Smooth muscle cell (in vitro differentiated cells): ENCODE results near the gene ETV6. TPM values are rescaled to one million over a fixed set of nuclear protein-coding genes. Genes with fewer than 3 reads are reported as not detected.

ENCODE experiments used
- DNase-seq: peaks from one replicate; lab custom pipeline; 2025; ENCODE audit not compliant: unreplicated experiment; lab: John Stamatoyannopoulos, UW
- H2AFZ ChIP-seq: fragments of 200-600 bp; sonication (generic); 2 replicates; pipeline ENCODE4 v1.6.0; 2016; ENCODE audit warnings: antibody characterized with exemption, low read depth, mild to moderate bottlenecking
- H3F3A ChIP-seq: fragments of 200-600 bp; sonication (generic); 2 replicates; pipeline ENCODE4 v1.6.0; 2017; ENCODE audit warnings: antibody characterized with exemption, low read depth
- H3K27ac ChIP-seq: fragments of 200-600 bp; sonication (generic); 2 replicates; pipeline ENCODE4 v1.5.1; 2016; ENCODE audit warnings: low read depth, mild to moderate bottlenecking
- H3K27me3 ChIP-seq: fragments of 200-600 bp; sonication (generic); 2 replicates; pipeline ENCODE4 v1.6.1; 2016; ENCODE audit warnings: low read depth, mild to moderate bottlenecking
- H3K36me3 ChIP-seq: fragments of 200-600 bp; sonication (generic); 2 replicates; pipeline ENCODE4 v1.5.1; 2016; ENCODE audit warnings: low read depth
- H3K4me1 ChIP-seq: fragments of 200-600 bp; sonication (generic); 2 replicates; pipeline ENCODE4 v1.5.1; 2016; ENCODE audit warnings: low read depth
- H3K4me2 ChIP-seq: fragments of 200-600 bp; sonication (generic); 2 replicates; pipeline ENCODE4 v1.6.0; 2016; ENCODE audit warnings: mild to moderate bottlenecking
- H3K4me3 ChIP-seq: fragments of 200-600 bp; sonication (generic); 2 replicates; pipeline ENCODE4 v1.5.1; 2016; ENCODE audit warnings: mild to moderate bottlenecking
- H3K79me2 ChIP-seq: fragments of 200-600 bp; sonication (generic); 2 replicates; pipeline ENCODE4 v1.6.0; 2016; ENCODE audit warnings: low read depth, mild to moderate bottlenecking
- H3K9ac ChIP-seq: fragments of 200-600 bp; sonication (generic); 2 replicates; pipeline ENCODE4 v1.6.0; 2016; ENCODE audit warnings: low read depth
- H3K9me3 ChIP-seq: fragments of 200-600 bp; sonication (generic); replicated peaks from 2 replicates; pipeline ENCODE4 v1.5.1; 2016; ENCODE audit warnings: low read depth
- H4K20me1 ChIP-seq: fragments of 200-600 bp; sonication (generic); 2 replicates; pipeline ENCODE4 v1.6.0; 2016; ENCODE audit warnings: low read depth
- CTCF ChIP-seq: fragments of 200-600 bp; sonication (generic); IDR thresholded peaks from 2 replicates; pipeline ENCODE4 v1.5.1; 2017; ENCODE audit warnings: borderline replicate concordance, mild to moderate bottlenecking, antibody characterized with exemption; ENCODE audit not compliant: insufficient read depth, poor library complexity, severe bottlenecking
- WGBS: methylation state at CpG from one replicate; pipeline ENCODE4 v1.1.7; 2016; ENCODE audit warnings: low lambda C conversion rate; 5-methylcytosine and 5-hydroxymethylcytosine counted together
- polyA plus RNA-seq: library from polyadenylated mRNA; unstranded; fragments of >200 nt; fragmentation: Nextera tagmentation; extraction: Ambion mirVana; gene quantifications from 2 replicates; pipeline ENCODE4 v1.2.1, GENCODE V29; 2016
- total RNA-seq: library from RNA; depleted of rRNA; stranded (reverse); fragments of >200 nt; gene quantifications from 2 replicates; pipeline ENCODE4 v1.2.3, GENCODE V29; 2014

Gene ETV6
- total and polyA plus RNA-seq, 2 experiments from 2014 or later: 11.5 to 23.8 TPM

GRCh38 chr12:11718768-11719253 lies 69.3 kb downstream of the ETV6 start:
- Histone ChIP-seq H4K20me1 (no peaks in the 10 kb centered on the region), H3K36me3 (no peaks in the 10 kb centered on the region), H3K9ac (peak overlapping the region; percentile 87), H3K79me2 (peaks cover 56% of the 10 kb centered on the region), H3K4me3 (no peak overlapping the region), H3K9me3 (no peaks in the 10 kb centered on the region), H3K27ac (peak overlapping the region; percentile 99), H3F3A (peaks cover 39% of the 10 kb centered on the region), H2AFZ (no peak overlapping the region), H3K4me2 (peak overlapping the region; percentile 73), H3K4me1 (peaks cover 43% of the 10 kb centered on the region), H3K27me3 (no peaks in the 10 kb centered on the region)
- WGBS: 8% methylated on average over 6 of the region's 6 CpGs
- no peak for TF ChIP-seq CTCF
- peak; percentile 17 for DNase-seq

- peaks cover 50% of the 10 kb centered on the region for H3K4me1 ChIP-seq
- DNase-seq: peak; percentile 42
- H3F3A ChIP-seq: peaks cover 39% of the 10 kb centered on the region
- no peak overlapping the region for H3K4me3 ChIP-seq
- H4K20me1 ChIP-seq: no peaks in the 10 kb centered on the region
- H3K27ac ChIP-seq: peak overlapping the region; percentile 99
- TF ChIP-seq CTCF: no peak
- peak overlapping the region; percentile 87 for H3K9ac ChIP-seq
- H3K27me3 ChIP-seq: no peaks in the 10 kb centered on the region
- WGBS: 2% methylated on average over 10 of the region's 10 CpGs
- H2AFZ ChIP-seq: no peak overlapping the region
- no peaks in the 10 kb centered on the region for H3K9me3 ChIP-seq
- peaks cover 56% of the 10 kb centered on the region for H3K79me2 ChIP-seq
- H3K4me2 ChIP-seq: peak overlapping the region; percentile 76
- no peaks in the 10 kb centered on the region for H3K36me3 ChIP-seq
Observed at GRCh38 chr12:11719678-11720099, 70.2 kb downstream of the ETV6 start.

- H3F3A ChIP-seq: peaks cover 31% of the 10 kb centered on the region
- H4K20me1 ChIP-seq: no peaks in the 10 kb centered on the region
- H3K36me3 ChIP-seq: no peaks in the 10 kb centered on the region
- H3K4me2 ChIP-seq: no peak overlapping the region
- no peak overlapping the region for H3K9ac ChIP-seq
- WGBS: 80% methylated on average over 2 of the region's 2 CpGs
- TF ChIP-seq CTCF: no peak
- no peak for DNase-seq
- H3K4me1 ChIP-seq: peaks cover 44% of the 10 kb centered on the region
- H3K79me2 ChIP-seq: peaks cover 63% of the 10 kb centered on the region
- no peaks in the 10 kb centered on the region for H3K27me3 ChIP-seq
- no peaks in the 10 kb centered on the region for H3K9me3 ChIP-seq
- no peak overlapping the region for H2AFZ ChIP-seq
- no peak overlapping the region for H3K4me3 ChIP-seq
- peak overlapping the region; percentile 99 for H3K27ac ChIP-seq
Observed at GRCh38 chr12:11722071-11722470, 72.6 kb downstream of the ETV6 start.

- no peaks in the 10 kb centered on the region for H4K20me1 ChIP-seq
- WGBS: 89% methylated on average over 8 of the region's 8 CpGs
- H2AFZ ChIP-seq: no peak overlapping the region
- H3K79me2 ChIP-seq: peaks cover 69% of the 10 kb centered on the region
- peaks cover 38% of the 10 kb centered on the region for H3K4me1 ChIP-seq
- no peak overlapping the region for H3K9ac ChIP-seq
- no peak for DNase-seq
- H3K4me2 ChIP-seq: no peak overlapping the region
- H3K4me3 ChIP-seq: no peak overlapping the region
- no peak for TF ChIP-seq CTCF
- no peaks in the 10 kb centered on the region for H3K27me3 ChIP-seq
- no peaks in the 10 kb centered on the region for H3K9me3 ChIP-seq
- H3K36me3 ChIP-seq: no peaks in the 10 kb centered on the region
- no peak overlapping the region for H3K27ac ChIP-seq
- H3F3A ChIP-seq: peaks cover 25% of the 10 kb centered on the region
Observed at GRCh38 chr12:11722578-11723138, 73.2 kb downstream of the ETV6 start.
